NCI-H2029 (cell line): ENCODE results near the gene TRAF3IP1.
"Not testable (repeated sequence)": the region's sequence is repeated elsewhere in the genome, so short reads cannot be mapped to it uniquely, and the experiment has no call there.

Experiments
- DNase-seq: peaks from one replicate; lab custom pipeline; 2025; lab: John Stamatoyannopoulos, UW

The TRAF3IP1 gene

GRCh38 chr2:238344035-238344434 is 23.7 kb downstream of the TRAF3IP1 start:
- DNase-seq, result no peak

- DNase-seq, result no peak
Observed at GRCh38 chr2:238344517-238344916, 24.2 kb downstream of the TRAF3IP1 start.

- DNase-seq, result no peak
Observed at GRCh38 chr2:238345297-238345968, 25.1 kb downstream of the TRAF3IP1 start.

GRCh38 chr2:238346544-238346943 is 26.2 kb downstream of the TRAF3IP1 start:
- no peak for DNase-seq

GRCh38 chr2:238350150-238350897 is 30.0 kb downstream of the TRAF3IP1 start:
- DNase-seq, result no peak

- no peak for DNase-seq
Observed at GRCh38 chr2:238351315-238351714, 31.0 kb downstream of the TRAF3IP1 start.

GRCh38 chr2:238352361-238352760 is 32.0 kb downstream of the TRAF3IP1 start:
- no peak for DNase-seq

GRCh38 chr2:238358769-238359168 is 38.5 kb downstream of the TRAF3IP1 start:
- no peak for DNase-seq

- DNase-seq, result no peak
Observed at GRCh38 chr2:238359403-238359802, 39.1 kb downstream of the TRAF3IP1 start.

- DNase-seq, result no peak
Observed at GRCh38 chr2:238361877-238362276, 41.6 kb downstream of the TRAF3IP1 start.

GRCh38 chr2:238362626-238363025 is 42.3 kb downstream of the TRAF3IP1 start:
- no peak for DNase-seq

- DNase-seq, result no peak
Observed at GRCh38 chr2:238369591-238370040, 49.3 kb downstream of the TRAF3IP1 start.

GRCh38 chr2:238370094-238370822 is 49.9 kb downstream of the TRAF3IP1 start:
- no peak for DNase-seq

- DNase-seq, result peak; percentile 41
Observed at GRCh38 chr2:238370823-238371372, 50.6 kb downstream of the TRAF3IP1 start.

GRCh38 chr2:238372277-238372676 is 52.0 kb downstream of the TRAF3IP1 start:
- not testable (repeated sequence) for DNase-seq

GRCh38 chr2:238376884-238377391 is 56.6 kb downstream of the TRAF3IP1 start:
- no peak for DNase-seq

- no peak for DNase-seq
Observed at GRCh38 chr2:238378230-238379095, 58.1 kb downstream of the TRAF3IP1 start.

GRCh38 chr2:238379096-238379810 is 58.9 kb downstream of the TRAF3IP1 start:
- DNase-seq, result no peak

- no peak for DNase-seq
Observed at GRCh38 chr2:238380336-238380735, 60.0 kb downstream of the TRAF3IP1 start.

- peak; percentile 33 for DNase-seq
Observed at GRCh38 chr2:238380785-238381184, 60.5 kb downstream of the TRAF3IP1 start.
